CD4-positive, alpha-beta T cell treated with Interleukin-2 at 100 ng/mL for 4 hours (primary cell): Measurements from ENCODE around the gene HEY2.
A peak's percentile ranks its signal among the peaks of the same experiment; 100 is the strongest.
"Not testable (repeated sequence)": the region's sequence is repeated elsewhere in the genome, so short reads cannot be mapped to it uniquely, and the experiment has no call there.

ENCODE experiments used
- DNase-seq: peaks from one replicate; pipeline ENCODE4 v3.0.0-alpha.2; 2020; ENCODE audit warnings: low spot score

HEY2 gene

GRCh38 chr6:125749173-125749864 is at the start of gene HEY2:
HEY2 (plus strand) TSS chr6:125749632; CDS start chr6:125749777, 145 bp downstream.
- DNase-seq: peak; percentile 79

DNA sequence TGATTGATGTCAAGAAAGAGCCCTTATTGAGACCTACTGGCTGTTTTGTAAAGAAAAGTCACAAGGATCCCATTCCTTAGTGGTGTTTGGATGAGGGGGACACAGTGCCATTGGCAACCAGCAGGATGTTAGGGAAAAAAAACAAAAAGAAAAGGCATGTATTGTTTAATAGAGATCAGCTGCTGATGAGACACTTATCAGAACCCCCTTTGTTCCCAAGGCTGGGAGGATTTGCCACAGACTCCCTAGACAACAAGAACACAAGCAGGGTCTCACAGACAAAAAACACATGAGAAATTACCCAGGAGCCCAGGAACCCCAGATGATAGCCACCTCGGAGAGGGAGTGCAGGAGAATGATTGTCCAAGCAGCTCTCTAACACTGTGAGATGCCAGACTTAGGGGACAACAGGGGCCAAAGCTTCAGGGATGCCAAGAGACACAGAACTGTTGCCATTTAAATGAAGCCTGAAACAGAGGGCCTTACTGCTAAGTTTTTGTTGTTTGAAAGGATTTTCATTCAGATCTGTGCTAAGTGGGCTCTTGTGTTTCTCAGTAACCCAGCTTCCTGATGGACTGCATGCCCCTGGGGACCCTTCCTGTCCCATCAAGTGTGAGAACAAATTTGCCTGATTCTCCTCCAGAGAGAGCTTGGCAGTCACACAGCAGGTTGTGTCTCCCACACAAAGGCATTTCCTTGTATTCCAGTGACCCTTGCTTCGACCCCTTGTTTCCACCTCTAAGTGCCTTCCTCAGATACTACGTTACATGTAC is 48.7 kb upstream of the HEY2 start:
- DNase-seq: no peak

DNA sequence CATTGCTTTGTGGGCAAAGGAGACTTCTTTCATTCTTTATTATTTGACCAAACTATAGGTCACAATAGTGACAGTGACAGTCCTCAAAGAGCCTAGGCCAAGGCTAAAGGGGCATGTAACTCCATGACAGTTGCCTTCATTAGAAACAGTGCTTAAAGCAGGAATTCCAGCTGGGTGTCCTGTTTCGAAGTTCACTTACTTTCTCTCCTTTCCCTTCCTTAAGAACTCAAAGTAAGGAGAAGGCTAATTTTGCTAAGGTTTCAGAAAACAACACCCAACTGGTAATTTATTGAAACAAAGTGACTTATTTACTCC is 48.1 kb upstream of the HEY2 start:
- DNase-seq: no peak

DNA sequence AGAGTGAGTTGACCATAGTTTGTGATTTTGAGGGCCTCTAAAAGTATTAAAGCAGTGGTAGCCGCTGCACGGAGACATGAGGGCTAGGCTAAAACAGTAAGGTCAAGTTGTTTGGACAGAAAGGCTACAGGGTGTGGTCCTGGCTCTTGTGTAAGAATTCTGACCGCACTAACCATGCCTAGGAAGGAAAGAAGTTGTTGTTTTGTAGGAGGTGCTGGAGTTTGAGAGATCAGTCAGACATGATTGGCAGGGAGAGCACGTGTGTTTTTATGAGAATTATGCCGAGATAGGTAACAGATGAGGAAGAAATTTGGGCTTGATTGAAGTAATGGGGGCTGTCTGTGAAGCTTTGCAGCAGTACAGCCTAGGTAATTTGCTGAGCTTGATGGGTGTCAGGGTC is 45.5 kb upstream of the HEY2 start:
- not testable (repeated sequence) for DNase-seq

GRCh38 chr6:125707615-125708243 is 41.7 kb upstream of the HEY2 start:
- no peak for DNase-seq

- DNase-seq: no peak
Measured at GRCh38 chr6:125711013-125711675, 38.3 kb upstream of the HEY2 start.

DNA sequence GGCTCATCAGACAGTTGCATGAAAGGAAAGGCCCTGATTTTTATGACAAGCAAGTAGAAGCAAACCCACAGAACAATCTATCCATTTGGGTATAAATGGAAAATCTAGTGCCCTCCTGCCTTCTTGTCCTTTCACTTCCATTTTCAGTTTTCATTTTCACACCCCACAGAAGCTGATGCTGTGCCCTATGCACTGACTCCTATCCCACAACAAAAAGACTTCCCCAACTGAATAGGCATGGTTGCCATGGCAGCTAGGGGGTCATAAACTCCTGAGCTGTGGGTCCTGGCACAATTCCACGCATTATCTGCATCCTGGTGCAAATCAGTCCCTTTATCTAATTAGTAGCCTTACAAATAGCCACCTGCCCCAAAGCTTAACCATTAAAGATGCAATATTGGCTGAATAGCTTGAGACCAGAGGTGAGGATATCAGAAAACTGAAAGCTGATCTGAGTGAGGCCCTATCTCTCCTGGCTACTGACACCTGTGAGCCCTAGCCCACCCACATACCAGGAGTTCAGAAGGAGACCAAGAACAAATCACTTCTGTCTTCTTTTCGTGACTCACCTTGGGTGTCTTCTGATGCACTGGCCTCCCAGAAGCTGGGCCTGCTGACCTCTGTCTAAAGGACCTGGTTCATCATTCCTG is 34.9 kb upstream of the HEY2 start:
- no peak for DNase-seq

- no peak for DNase-seq
Measured at GRCh38 chr6:125717120-125717731, 32.2 kb upstream of the HEY2 start.

- no peak for DNase-seq
Measured at GRCh38 chr6:125718109-125718508, 31.3 kb upstream of the HEY2 start.

DNA sequence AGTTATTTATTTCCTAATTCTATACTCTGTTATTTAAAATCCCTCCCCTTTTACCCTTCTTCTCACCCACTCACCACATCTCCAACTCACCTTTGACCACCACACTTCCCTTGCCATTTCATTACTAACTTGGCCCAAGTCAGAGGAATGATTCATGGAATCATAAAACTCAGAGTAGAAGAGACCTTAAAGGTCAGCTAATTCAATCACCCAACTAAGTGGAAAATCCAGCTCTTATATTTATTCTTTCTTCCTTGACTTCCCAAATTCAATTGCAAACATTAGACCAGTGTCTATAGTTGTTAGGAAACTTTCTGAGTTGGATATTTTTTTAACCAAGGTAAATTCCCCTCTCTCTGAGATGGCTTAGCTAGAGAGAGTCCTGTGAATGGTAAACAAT is 26.5 kb upstream of the HEY2 start:
- DNase-seq: no peak

DNA sequence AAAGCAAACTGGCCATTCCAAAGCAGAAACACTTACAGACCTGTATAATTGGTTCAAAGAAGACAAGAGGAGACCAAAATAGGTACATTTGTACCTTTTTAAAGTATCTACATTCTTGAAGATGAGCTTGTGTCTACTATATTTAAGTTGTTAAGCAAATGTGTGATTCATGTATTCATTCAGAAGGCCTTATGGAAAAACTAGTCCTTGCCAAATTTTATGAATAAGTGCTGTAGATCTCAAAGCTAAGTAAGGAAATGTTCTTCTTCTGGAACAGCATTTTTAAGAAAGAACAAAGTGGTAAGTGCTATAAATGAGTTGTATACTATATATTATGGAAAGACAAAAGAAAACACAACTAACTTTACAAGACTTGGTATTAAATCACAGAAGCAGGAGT is 22.2 kb upstream of the HEY2 start:
- no peak for DNase-seq

DNA sequence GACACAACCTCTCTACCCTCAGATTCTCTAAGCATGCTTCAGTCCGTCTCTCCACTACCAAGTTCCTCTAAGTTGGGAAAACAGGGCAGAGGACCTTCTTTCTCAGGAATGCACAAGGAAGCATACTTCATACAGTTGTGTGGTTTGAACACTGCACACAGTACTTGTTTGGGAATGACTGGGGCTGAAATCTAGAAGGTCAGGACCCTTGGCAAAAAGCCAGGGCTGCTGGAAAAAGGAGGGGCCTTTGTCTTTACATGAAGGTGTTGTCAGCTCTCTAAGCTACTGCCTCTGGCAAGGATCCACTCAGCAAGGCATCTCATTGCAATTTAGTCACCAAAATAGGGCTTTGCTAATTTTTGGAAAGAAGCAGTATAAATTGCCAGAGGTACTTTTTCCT is 20.7 kb upstream of the HEY2 start:
- DNase-seq: no peak

DNA sequence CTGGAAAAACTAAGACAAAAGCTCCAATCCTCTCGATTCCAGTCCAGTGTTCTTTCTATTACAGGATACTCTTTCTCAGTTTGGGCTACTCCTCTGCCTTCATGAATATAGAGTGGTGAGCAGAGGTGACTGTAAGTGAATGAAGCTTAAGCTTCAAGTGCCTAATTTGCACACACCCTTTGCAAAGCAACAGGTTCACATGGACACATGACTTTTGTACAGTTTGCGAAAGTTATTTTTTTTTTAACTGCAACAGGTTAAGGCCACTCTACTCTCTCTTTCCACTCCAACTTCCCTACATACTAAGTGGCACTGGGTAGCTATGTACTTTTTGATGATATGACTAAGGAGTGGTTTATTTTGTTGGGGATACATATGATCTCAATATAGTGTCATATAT is 19.4 kb upstream of the HEY2 start:
- DNase-seq: no peak

DNA sequence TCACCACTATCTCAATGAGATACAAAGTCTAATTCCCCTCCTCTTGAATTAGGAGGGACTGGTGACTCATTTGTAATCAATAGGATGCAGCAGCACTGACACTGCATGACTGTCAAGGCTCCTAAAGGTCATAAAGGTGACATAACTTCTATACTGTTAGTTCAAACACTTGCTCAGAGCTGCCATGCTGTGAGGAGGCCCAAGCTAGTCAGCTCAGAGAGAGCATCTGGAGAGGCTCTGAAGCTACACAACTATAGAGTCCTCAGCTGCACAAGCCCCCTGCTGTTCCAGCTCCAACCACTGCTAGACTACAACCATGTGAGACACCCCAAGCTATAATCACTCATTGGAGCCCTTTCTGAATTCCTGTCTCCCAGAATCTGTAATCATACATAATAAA is 17.0 kb upstream of the HEY2 start:
- DNase-seq: no peak

GRCh38 chr6:125733516-125734300 is 15.7 kb upstream of the HEY2 start:
- no peak for DNase-seq

DNA sequence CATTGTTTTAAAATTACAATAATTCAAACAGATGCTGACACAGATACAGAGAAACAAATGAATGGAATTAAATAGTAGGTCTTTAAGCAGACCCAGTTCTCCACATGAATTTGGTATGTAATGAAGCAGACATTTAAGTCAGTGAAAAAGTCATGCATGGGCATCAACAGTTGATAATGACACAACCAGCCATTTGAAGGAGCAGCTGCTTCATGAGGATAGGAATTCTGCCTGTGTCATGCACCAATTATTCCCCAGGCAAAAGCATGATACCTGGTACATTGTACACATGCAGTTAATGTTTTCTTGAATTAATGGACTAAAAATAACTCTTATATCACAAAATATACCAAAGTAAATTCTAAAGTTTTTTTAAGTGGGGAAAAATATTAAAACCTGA is 11.2 kb upstream of the HEY2 start:
- DNase-seq: no peak

DNA sequence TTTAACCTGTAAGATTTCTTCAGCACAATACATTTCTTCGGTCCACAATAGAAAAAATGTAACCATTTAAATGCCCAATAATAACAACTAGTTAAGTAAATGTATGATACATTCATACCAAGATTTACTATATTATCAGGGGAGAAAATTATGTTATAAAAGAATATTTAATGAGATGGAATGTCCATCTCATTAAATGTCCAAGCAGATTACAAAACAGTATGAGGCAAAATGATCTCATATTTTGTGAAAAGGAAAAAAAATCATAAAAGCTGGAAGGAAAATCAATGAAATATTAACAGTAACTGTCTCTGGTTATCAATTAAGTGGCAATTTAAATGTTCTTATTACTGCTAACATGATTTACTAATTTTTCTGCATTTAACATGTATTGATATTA is 10.1 kb upstream of the HEY2 start:
- no peak for DNase-seq

DNA sequence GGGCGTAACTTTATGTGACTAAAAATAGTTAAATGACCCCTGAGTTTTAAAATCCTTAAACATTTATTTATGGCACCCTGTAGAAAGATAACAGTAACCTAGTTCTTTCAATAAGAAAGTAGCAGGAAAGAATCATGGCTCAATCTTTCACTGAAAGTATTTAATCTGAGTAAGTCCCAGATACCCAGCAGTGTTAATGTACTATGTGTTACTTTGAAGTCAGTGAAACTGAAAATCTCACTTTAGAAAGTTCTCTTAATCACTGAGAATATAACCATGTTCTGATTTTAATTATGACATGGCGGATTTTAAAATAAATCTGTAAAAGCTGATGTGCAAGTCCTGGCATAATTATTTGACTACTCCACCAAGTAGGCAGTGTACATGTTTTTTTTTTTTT is 8.1 kb upstream of the HEY2 start:
- no peak for DNase-seq

GRCh38 chr6:125742024-125742423 is 7.4 kb upstream of the HEY2 start:
- DNase-seq: no peak

DNA sequence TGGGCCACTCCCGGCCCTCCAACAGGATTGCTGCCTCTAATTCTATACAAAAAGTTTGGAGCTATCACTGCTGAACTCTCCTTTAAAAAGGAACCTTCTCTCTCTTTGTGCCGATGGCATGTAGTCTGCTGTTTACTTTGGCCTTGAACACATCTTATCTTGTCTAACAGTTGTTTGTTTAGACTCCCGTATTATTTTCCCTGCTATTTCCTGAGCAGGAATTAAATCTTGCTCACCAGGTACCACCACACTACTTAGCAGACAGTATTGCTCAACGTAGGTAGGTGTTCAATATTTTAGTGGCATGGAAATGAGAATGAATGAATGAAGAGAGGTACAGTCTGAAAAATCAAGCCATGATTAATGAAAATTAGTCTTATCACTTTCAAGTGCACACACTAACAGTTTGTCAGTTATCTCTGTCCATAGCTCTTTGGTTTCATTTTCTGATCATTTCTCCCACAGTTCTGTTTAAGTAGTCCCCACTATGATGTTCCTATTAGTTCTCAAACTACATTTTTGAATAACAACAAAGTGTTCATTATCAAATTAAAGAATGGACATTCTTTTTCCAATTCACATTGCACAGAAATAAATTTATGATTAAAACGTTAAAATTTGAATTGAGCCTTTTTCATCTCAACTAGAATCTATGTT is 6.8 kb upstream of the HEY2 start:
- DNase-seq: no peak

- no peak for DNase-seq
Measured at GRCh38 chr6:125743604-125744003, 5.8 kb upstream of the HEY2 start.
